Neural cell (in vitro differentiated cells): ENCODE data around the gene DLG2. TPM values are rescaled to one million over a fixed set of nuclear protein-coding genes. Genes with fewer than 3 reads are reported as not detected.
A peak's percentile ranks its signal among the peaks of the same experiment; 100 is the strongest.

Experiments
- H2AFZ ChIP-seq: fragments of 200-600, 300-800 bp; sonication (generic), shearing (Covaris generic); 2 replicates; pipeline ENCODE4 v1.6.0; 2014; ENCODE audit warnings: low read depth, mild to moderate bottlenecking, antibody characterized with exemption, low read length, moderate library complexity
- H3F3A ChIP-seq: fragments of 200-600 bp; shearing (Covaris generic); 2 replicates; pipeline ENCODE4 v1.6.1; 2016; ENCODE audit warnings: mild to moderate bottlenecking, moderate library complexity, mixed read lengths, antibody characterized with exemption, low read length; ENCODE audit not compliant: insufficient read depth, poor library complexity, severe bottlenecking
- H3K27ac ChIP-seq: fragments of 200-600, 300-800 bp; sonication (generic), shearing (Covaris generic); 2 replicates; pipeline ENCODE4 v1.5.1; 2014; ENCODE audit warnings: mild to moderate bottlenecking, low read length, moderate library complexity
- H3K27me3 ChIP-seq: fragments of 300-800, 200-600 bp; sonication (generic), shearing (Covaris generic); 2 replicates; pipeline ENCODE4 v1.6.0; 2014; ENCODE audit warnings: mild to moderate bottlenecking, low read depth, low read length, moderate library complexity; ENCODE audit not compliant: insufficient read depth
- H3K36me3 ChIP-seq: fragments of 300-800, 200-600 bp; sonication (generic), shearing (Covaris generic); 2 replicates; pipeline ENCODE4 v1.5.1; 2014; ENCODE audit warnings: mild to moderate bottlenecking, antibody characterized with exemption, low read length, moderate library complexity; ENCODE audit not compliant: insufficient read depth
- H3K4me2 ChIP-seq: fragments of 300-800, 200-600 bp; sonication (generic), shearing (Covaris generic); 2 replicates; pipeline ENCODE4 v1.6.0; 2014; ENCODE audit warnings: mild to moderate bottlenecking, low read length
- H3K4me3 ChIP-seq: fragments of 300-800, 200-600 bp; sonication (generic), shearing (Covaris generic); 2 replicates; pipeline ENCODE4 v1.5.1; 2014; ENCODE audit warnings: mild to moderate bottlenecking, low read length, moderate library complexity
- H3K79me2 ChIP-seq: fragments of 200-600 bp; shearing (Covaris generic); replicated peaks from 2 replicates; pipeline ENCODE4 v1.6.0; 2014; ENCODE audit warnings: mild to moderate bottlenecking, low read length, moderate library complexity; ENCODE audit not compliant: insufficient read depth
- H3K9ac ChIP-seq: fragments of 300-800, 200-600 bp; sonication (generic), shearing (Covaris generic); 2 replicates; pipeline ENCODE4 v1.6.1; 2016; ENCODE audit warnings: mild to moderate bottlenecking, low read length, mixed read lengths
- H3K9me2 ChIP-seq: fragments of 200-600 bp; shearing (Covaris generic); 2 replicates; pipeline ENCODE4 v1.6.1; 2016; ENCODE audit warnings: mild to moderate bottlenecking, low read length, mixed read lengths; ENCODE audit not compliant: insufficient read depth
- H3K9me3 ChIP-seq: fragments of 200-600, 300-800 bp; sonication (generic), shearing (Covaris generic); 2 replicates; pipeline ENCODE4 v1.6.1; 2016; ENCODE audit warnings: mild to moderate bottlenecking, mixed run types, low read length, moderate library complexity, mixed read lengths
- H4K20me1 ChIP-seq: fragments of 200-600 bp; shearing (Covaris generic); 2 replicates; pipeline ENCODE4 v1.6.1; 2016; ENCODE audit warnings: mild to moderate bottlenecking, mixed run types; ENCODE audit not compliant: insufficient read depth
- EP300 ChIP-seq: fragments of 450-650 bp; conservative IDR thresholded peaks from 2 replicates; pipeline ENCODE4 v1.6.1; 2014; ENCODE audit warnings: antibody characterized with exemption, mild to moderate bottlenecking, moderate library complexity; ENCODE audit not compliant: poor library complexity, severe bottlenecking
- EZH2 ChIP-seq: fragments of 200-600, 300-800 bp; shearing (Covaris generic), sonication (generic); IDR thresholded peaks from 2 replicates; pipeline ENCODE4 v1.6.1; 2014; ENCODE audit warnings: antibody characterized with exemption, low read length, borderline replicate concordance, mild to moderate bottlenecking; ENCODE audit not compliant: insufficient read depth, poor library complexity, severe bottlenecking
- MXI1 ChIP-seq: fragments of 450-650 bp; conservative IDR thresholded peaks from 2 replicates; pipeline ENCODE4 v1.6.1; 2014; ENCODE audit warnings: antibody characterized with exemption, mild to moderate bottlenecking; ENCODE audit not compliant: poor library complexity, severe bottlenecking
- POLR2AphosphoS5 ChIP-seq: IDR thresholded peaks from 2 replicates; pipeline ENCODE4 v1.6.1; 2012
- RAD21 ChIP-seq: fragments of 450-650 bp; conservative IDR thresholded peaks from 2 replicates; pipeline ENCODE4 v1.6.1; 2014; ENCODE audit warnings: antibody characterized with exemption, mild to moderate bottlenecking, moderate library complexity
- REST ChIP-seq: IDR thresholded peaks from 2 replicates; pipeline ENCODE4 v1.6.1; 2012; ENCODE audit warnings: borderline replicate concordance
- SMC3 ChIP-seq: fragments of 450-650 bp; conservative IDR thresholded peaks from 2 replicates; pipeline ENCODE4 v1.6.1; 2014; ENCODE audit warnings: antibody characterized with exemption, mild to moderate bottlenecking, moderate library complexity; ENCODE audit not compliant: poor library complexity
- TAF1 ChIP-seq: IDR thresholded peaks from 2 replicates; pipeline ENCODE4 v1.6.1; 2012; ENCODE audit warnings: low read depth
- polyA plus RNA-seq: library from polyadenylated mRNA; depleted of rRNA; stranded (reverse); fragments of >200 nt; gene quantifications from 2 replicates; pipeline ENCODE4 v1.2.3, GENCODE V29; 2014
- TF ChIP-seq, protein P1 (sequence below): fragments of 450-650 bp; IDR thresholded peaks from 2 replicates; pipeline ENCODE4 v1.5.1; 2014; ENCODE audit warnings: antibody characterized with exemption, mild to moderate bottlenecking, moderate library complexity; ENCODE audit not compliant: poor library complexity, severe bottlenecking

DLG2 gene
- polyA plus RNA-seq, 1 donor from 2014 or later, result 179 TPM

DNA sequence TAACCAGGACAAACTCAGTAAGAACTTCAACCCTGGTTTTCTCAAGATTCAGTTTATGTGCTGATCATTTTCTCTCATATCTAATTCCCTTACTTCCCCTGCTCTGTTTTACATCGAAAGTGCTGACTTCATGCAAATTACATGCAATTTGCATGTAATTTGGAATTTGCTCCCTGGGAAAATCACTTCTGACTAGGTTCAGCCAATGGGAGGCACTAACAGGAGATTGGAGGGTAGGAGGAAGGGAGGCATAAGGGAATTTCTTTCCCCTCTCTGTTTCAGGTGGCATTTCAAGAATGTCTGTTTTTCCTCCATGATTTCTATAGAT lies 1977.7 kb downstream of the DLG2 start:
- peaks cover 83% of the 10 kb centered on the region for H3K79me2 ChIP-seq
- TF ChIP-seq REST (peak; percentile 95), SMC3 (no peak)
- no peaks in the 10 kb centered on the region for H3K9me3 ChIP-seq
- H4K20me1 ChIP-seq, result peaks cover 9% of the 10 kb centered on the region
- H3K9ac ChIP-seq, result peak overlapping the region; percentile 44
- H2AFZ ChIP-seq, result no peak overlapping the region
- H3K9me2 ChIP-seq, result no peaks in the 10 kb centered on the region
- H3F3A ChIP-seq, result peaks cover 11% of the 10 kb centered on the region
- peak overlapping the region; percentile 77 for H3K27ac ChIP-seq
- H3K27me3 ChIP-seq, result no peaks in the 10 kb centered on the region
- peak overlapping the region; percentile 32 for H3K4me2 ChIP-seq
- H3K36me3 ChIP-seq, result no peaks in the 10 kb centered on the region
- H3K4me3 ChIP-seq, result peak overlapping the region; percentile 42

DNA sequence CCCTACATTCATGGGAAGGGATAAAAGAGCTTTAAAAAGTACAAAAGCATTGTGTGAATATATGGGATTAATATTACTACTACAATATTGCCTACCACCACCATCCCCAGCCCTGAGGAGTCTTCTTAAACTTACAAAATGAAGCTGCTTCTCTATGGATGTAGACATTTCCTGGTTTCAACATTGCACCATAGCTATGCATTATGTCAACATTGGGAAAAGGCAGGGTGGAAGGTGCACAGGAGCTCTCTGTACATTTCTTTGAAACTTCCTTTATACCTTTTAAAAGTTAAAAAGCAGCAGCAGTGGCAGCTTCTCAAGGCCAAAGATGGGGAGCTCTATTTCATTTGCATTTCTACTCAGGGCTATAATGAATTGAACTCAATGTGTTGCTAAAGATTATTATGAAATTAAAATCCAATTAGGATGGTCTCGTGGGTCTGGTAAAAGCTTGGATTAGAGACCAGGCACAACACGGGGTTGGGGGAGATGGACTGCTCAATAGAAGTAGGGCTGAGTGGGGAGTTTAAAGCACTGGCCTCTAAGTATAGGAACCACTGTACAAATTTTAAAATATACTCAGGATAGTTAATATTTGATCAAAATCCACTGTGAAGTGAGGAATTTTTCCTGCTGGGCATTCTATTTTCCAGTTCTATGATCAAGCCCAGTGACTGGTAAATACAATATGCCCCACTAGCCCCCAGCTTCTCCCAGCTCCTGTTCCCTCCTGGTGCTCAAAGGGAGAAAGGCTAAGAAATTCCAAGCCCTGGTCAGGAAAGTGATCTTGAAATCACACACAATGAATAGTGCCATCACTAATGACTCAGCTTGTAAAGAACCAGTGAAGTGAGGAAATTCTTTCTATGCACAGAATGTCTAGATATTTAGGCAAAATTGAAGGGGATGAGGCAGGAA lies 1978.3 kb downstream of the DLG2 start:
- H3K9ac ChIP-seq, result peak overlapping the region; percentile 44
- peaks cover 83% of the 10 kb centered on the region for H3K79me2 ChIP-seq
- H3K36me3 ChIP-seq, result no peaks in the 10 kb centered on the region
- no peaks in the 10 kb centered on the region for H3K27me3 ChIP-seq
- H4K20me1 ChIP-seq, result peaks cover 9% of the 10 kb centered on the region
- no peaks in the 10 kb centered on the region for H3K9me3 ChIP-seq
- peaks cover 11% of the 10 kb centered on the region for H3F3A ChIP-seq
- H3K27ac ChIP-seq, result peak overlapping the region; percentile 77
- no peak overlapping the region for H2AFZ ChIP-seq
- H3K9me2 ChIP-seq, result no peaks in the 10 kb centered on the region
- H3K4me3 ChIP-seq, result peak overlapping the region; percentile 42
- TF ChIP-seq SMC3, result no peak
- no peak for TF ChIP-seq REST
- no peak for TF ChIP-seq EZH2
- TF ChIP-seq TAF1, result no peak
- TF ChIP-seq, protein P1, sequence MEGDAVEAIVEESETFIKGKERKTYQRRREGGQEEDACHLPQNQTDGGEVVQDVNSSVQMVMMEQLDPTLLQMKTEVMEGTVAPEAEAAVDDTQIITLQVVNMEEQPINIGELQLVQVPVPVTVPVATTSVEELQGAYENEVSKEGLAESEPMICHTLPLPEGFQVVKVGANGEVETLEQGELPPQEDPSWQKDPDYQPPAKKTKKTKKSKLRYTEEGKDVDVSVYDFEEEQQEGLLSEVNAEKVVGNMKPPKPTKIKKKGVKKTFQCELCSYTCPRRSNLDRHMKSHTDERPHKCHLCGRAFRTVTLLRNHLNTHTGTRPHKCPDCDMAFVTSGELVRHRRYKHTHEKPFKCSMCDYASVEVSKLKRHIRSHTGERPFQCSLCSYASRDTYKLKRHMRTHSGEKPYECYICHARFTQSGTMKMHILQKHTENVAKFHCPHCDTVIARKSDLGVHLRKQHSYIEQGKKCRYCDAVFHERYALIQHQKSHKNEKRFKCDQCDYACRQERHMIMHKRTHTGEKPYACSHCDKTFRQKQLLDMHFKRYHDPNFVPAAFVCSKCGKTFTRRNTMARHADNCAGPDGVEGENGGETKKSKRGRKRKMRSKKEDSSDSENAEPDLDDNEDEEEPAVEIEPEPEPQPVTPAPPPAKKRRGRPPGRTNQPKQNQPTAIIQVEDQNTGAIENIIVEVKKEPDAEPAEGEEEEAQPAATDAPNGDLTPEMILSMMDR, result no peak
- TF ChIP-seq MXI1, result no peak
- TF ChIP-seq RAD21, result no peak
- no peak for TF ChIP-seq EP300
- no peak for TF ChIP-seq POLR2AphosphoS5
- peak overlapping the region; percentile 32 for H3K4me2 ChIP-seq
